ENCODE results near the gene ITGA1. TPM values are rescaled to one million over a fixed set of nuclear protein-coding genes. Genes with fewer than 3 reads are reported as not detected.

ITGA1 gene
- total RNA-seq, 1 experiment from 2014 or later: 42.3 TPM

DNA sequence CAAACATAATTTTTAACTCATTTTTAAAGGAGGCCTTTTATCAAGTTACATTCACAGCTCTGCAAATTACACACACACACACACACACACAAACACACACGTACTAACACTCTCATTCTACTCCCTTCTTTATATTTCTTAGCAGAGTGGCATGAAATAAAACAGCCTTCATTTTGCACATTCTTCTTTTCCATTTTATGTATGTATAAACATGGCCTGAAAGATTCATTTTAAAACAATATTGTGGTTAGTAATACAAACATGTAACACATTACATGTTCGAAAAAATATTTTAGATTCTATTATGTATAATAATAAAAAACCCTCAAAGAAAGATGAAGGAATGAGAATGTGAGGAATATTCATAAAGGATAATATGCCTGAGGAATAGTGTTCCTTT lies 115.4 kb downstream of the ITGA1 start:
- DNase-seq (ENCODE audit: low read depth): no peak
- in situ Hi-C loops (cut with HindIII; ENCODE audit: low pct_unique_long_range_greater_than_20kb, low sequenced_read_pairs): no loop called here

- no peak for DNase-seq (ENCODE audit: low read depth)
- in situ Hi-C loops (cut with HindIII; ENCODE audit: low pct_unique_long_range_greater_than_20kb, low sequenced_read_pairs): no loop called here
These were observed 118.6 kb downstream of the ITGA1 start for GRCh38 chr5:52906343-52906742.

DNA sequence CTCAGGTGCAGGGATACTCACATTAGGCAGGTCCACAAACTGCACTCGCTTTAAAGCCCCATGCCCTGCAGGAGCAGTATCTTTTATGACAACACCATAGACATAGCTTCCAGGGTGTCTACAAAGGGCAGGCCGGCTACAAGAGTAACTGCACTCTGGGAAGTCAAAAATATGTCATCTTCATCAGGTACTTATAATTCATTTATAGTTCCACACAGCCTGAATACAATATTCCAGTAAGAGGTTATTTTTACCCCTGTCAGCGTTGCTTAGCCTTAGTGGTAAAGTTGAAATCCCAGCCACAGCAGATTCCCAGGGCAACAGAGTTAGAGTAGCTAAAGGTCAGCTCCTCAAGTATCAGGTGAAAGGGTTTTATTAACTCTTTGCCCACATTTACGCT lies 119.1 kb downstream of the ITGA1 start:
- in situ Hi-C loops (cut with HindIII; ENCODE audit: low pct_unique_long_range_greater_than_20kb, low sequenced_read_pairs): no loop called here

DNA sequence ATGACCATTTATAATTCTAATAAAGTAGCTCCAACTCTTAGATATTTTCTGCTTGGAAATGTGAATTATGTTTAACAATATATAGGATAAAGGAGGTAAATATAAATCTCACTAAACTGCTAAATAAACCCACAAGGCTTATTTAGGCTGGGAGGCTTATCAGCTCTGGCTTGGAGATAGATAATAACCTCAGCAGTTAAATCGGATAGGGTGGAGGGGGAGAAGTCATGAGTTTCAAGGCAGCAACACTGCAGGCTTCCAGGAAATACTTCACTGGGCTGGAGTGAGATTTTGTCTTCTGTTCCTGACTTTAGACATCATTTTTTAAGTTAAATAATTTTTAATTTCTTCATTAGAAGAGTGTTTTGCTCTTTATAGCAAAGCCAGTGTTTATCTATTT lies 121.5 kb downstream of the ITGA1 start:
- in situ Hi-C loops (cut with HindIII; ENCODE audit: low pct_unique_long_range_greater_than_20kb, low sequenced_read_pairs): no loop called here
- no peak for DNase-seq (ENCODE audit: low read depth)

More for the DNA sequence above, 119.1 kb downstream of the ITGA1 start:
- DNase-seq (ENCODE audit: low read depth): no peak

GRCh38 chr5:52910071-52910470 lies 122.4 kb downstream of the ITGA1 start:
- in situ Hi-C loops (cut with HindIII; ENCODE audit: low pct_unique_long_range_greater_than_20kb, low sequenced_read_pairs): no loop called here
- DNase-seq (ENCODE audit: low read depth): no peak

- in situ Hi-C loops (cut with HindIII; ENCODE audit: low pct_unique_long_range_greater_than_20kb, low sequenced_read_pairs): no loop called here
- peak; percentile 74 for DNase-seq (ENCODE audit: low read depth)
These were observed 127.6 kb downstream of the ITGA1 start for GRCh38 chr5:52915176-52915875.

DNA sequence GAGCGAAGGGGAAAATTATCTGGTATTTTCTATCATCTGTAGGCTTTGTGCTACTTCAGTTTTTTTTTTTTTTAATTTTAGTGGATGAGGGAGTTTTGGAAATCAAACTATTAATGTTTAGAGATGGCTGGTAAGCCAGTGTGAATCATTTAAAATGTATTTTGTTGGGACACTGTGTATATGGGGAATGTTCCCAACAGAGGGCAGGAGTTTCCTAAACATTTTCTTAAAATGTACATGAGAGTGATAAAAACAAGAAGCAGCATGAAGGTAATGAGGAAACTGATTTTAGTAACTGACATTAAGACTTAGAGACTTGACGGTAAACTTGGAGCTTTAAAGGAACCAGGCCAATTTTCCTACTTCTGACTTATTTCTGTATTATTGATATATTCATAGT lies 133.2 kb downstream of the ITGA1 start:
- in situ Hi-C loops (cut with HindIII; ENCODE audit: low pct_unique_long_range_greater_than_20kb, low sequenced_read_pairs): no loop called here
- DNase-seq (ENCODE audit: low read depth): no peak

- in situ Hi-C loops (cut with HindIII; ENCODE audit: low pct_unique_long_range_greater_than_20kb, low sequenced_read_pairs): no loop called here
- DNase-seq (ENCODE audit: low read depth): peak; percentile 10
These were observed 134.7 kb downstream of the ITGA1 start for GRCh38 chr5:52922384-52922783.

GRCh38 chr5:52924456-52924855 lies 136.7 kb downstream of the ITGA1 start:
- in situ Hi-C loops (cut with HindIII; ENCODE audit: low pct_unique_long_range_greater_than_20kb, low sequenced_read_pairs): no loop called here

DNA sequence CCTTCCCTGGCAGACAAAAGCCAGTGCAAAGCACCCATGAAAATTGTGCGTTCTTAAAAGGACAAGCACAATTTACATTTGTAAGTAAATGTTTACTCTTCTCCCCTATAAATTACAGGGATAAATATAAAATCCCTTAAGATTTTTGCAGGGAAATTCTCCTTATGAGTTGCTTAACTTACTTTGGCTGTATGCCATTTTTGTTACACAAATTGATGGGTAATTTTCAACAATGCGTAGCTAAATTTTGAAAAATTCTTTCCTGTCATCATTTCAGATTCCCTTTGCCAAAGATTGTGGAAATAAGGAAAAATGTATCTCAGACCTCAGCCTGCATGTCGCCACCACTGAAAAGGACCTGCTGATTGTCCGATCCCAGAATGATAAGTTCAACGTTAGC lies 137.3 kb downstream of the ITGA1 start:
- DNase-seq (ENCODE audit: low read depth): no peak
- in situ Hi-C loops (cut with HindIII; ENCODE audit: low pct_unique_long_range_greater_than_20kb, low sequenced_read_pairs): no loop called here

More at GRCh38 chr5:52924456-52924855, 136.7 kb downstream of the ITGA1 start:
- DNase-seq (ENCODE audit: low read depth): no peak

- in situ Hi-C loops (cut with HindIII; ENCODE audit: low pct_unique_long_range_greater_than_20kb, low sequenced_read_pairs): no loop called here
- DNase-seq (ENCODE audit: low read depth): no peak
These were observed 141.0 kb downstream of the ITGA1 start for GRCh38 chr5:52928689-52929088.

- in situ Hi-C loops (cut with HindIII; ENCODE audit: low pct_unique_long_range_greater_than_20kb, low sequenced_read_pairs): no loop called here
- DNase-seq (ENCODE audit: low read depth): no peak
These were observed 150.5 kb downstream of the ITGA1 start for GRCh38 chr5:52938226-52938625.

DNA sequence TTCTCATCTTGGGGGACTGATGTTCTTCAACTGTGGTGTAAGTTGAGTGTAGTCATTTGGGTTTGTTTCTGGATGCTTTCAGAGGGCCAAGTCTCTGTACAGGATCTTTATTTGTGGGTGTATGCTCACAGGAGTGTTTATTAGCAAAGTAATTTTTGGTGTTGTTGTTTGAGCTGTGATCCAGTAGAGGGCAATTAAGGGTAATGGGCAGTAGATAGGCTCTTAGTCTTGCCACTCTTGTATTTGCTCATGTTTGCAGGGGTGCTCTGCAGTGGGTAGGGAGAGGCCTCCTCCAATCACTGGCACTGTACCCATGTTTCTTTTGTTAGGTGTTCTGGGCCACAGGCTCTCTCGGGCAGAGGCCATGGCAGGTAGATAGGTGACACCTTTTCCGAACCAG lies 155.6 kb downstream of the ITGA1 start:
- in situ Hi-C loops (cut with HindIII; ENCODE audit: low pct_unique_long_range_greater_than_20kb, low sequenced_read_pairs): no loop called here
- no peak for DNase-seq (ENCODE audit: low read depth)

- DNase-seq (ENCODE audit: low read depth): no peak
- in situ Hi-C loops (cut with HindIII; ENCODE audit: low pct_unique_long_range_greater_than_20kb, low sequenced_read_pairs): no loop called here
These were observed 156.1 kb downstream of the ITGA1 start for GRCh38 chr5:52943808-52944207.

- no peak for DNase-seq (ENCODE audit: low read depth)
- in situ Hi-C loops (cut with HindIII; ENCODE audit: low pct_unique_long_range_greater_than_20kb, low sequenced_read_pairs): no loop called here
These were observed 157.3 kb downstream of the ITGA1 start for GRCh38 chr5:52945040-52945439.

DNA sequence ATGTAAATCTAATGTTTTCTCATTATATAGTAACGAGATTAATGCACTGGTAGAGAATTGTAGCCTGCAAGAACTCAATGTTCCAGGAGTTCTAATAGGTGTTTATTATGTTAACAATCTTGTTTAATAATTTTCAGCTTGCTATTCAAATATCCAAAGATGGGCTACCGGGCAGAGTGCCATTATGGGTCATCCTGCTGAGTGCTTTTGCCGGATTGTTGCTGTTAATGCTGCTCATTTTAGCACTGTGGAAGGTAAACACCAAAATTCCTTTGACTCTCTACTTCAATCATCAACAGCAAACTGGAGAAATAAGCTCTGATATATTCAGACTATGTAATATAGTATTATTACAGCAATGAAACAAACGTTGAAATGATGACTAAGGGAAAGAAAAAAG lies 159.5 kb downstream of the ITGA1 start:
- no peak for DNase-seq (ENCODE audit: low read depth)
- in situ Hi-C loops (cut with HindIII; ENCODE audit: low pct_unique_long_range_greater_than_20kb, low sequenced_read_pairs): no loop called here

DNA sequence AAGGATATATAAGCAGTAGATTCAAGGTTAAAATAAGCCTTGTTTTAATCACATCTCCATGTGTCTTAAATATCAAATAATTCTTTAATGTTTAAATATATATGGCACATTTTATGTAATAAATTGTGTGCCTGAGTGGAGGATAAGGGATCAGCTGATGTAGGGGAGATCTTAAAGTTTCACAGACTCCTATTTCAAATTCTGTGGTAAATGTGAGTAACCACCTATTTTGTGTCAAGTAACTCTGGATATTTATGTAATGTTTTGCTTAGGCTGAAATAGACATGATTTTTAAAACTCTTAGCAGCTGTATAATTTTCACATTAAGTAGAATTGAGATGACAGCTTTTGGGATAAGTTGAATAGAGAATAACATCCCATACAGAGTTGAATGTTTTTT lies 160.1 kb downstream of the ITGA1 start:
- DNase-seq (ENCODE audit: low read depth): no peak
- in situ Hi-C loops (cut with HindIII; ENCODE audit: low pct_unique_long_range_greater_than_20kb, low sequenced_read_pairs): no loop called here

- in situ Hi-C loops (cut with HindIII; ENCODE audit: low pct_unique_long_range_greater_than_20kb, low sequenced_read_pairs): no loop called here
- DNase-seq (ENCODE audit: low read depth): peak; percentile 57
These were observed 160.8 kb downstream of the ITGA1 start for GRCh38 chr5:52948418-52949076.

DNA sequence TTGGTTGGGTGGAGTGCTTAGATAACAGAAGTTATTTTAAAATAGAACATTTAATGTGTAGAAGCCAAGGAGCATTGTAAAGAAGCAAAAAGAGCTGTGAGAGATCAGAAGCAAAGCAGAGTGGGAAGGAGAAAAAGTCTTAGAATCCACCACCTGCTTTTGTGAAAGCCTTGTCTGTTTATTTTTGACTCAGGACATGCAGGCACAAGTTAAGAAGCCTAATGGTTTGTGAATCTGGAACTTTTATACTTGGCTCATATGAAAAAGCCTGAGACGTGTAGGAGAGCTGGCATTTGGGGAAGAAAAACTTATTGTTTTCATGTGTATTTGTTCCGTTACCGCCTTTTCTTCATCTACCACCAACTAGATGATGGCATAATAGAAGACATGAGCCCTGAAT lies 163.0 kb downstream of the ITGA1 start:
- DNase-seq (ENCODE audit: low read depth): no peak
- in situ Hi-C loops (cut with HindIII; ENCODE audit: low pct_unique_long_range_greater_than_20kb, low sequenced_read_pairs): no loop called here

DNA sequence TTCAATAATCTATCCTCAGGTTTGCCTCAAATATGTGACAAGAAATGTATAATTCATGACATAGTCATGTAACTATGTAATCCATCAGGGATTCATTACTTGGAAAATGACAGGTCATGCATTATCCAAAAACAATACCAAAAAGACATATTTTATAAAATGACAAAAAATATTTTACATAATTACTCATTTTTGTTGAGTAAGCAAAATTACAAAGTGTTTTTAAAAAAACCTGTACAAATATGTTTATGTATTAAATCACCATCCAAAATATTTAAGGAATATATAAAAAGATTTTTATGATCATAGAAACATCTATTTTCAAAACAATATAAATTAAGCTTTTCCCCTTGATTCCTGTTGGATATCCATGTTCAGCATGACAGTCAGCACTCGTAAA lies 164.8 kb downstream of the ITGA1 start:
- in situ Hi-C loops (cut with HindIII; ENCODE audit: low pct_unique_long_range_greater_than_20kb, low sequenced_read_pairs): no loop called here
- no peak for DNase-seq (ENCODE audit: low read depth)

Data from Caki2 (cell line).